GM13977 (cell line): ENCODE results near the gene NANOS1.

Source experiments
- DNase-seq: peaks from one replicate; pipeline ENCODE4 v3.0.0; 2012; ENCODE audit warnings: low spot score
- CTCF ChIP-seq: IDR thresholded peaks from 2 replicates; pipeline ENCODE4 v1.5.1; 2012; ENCODE audit warnings: mild to moderate bottlenecking, control low read depth; ENCODE audit not compliant: insufficient read depth; ENCODE audit errors: extremely low read depth, missing control alignments
- in situ Hi-C: fragments of 300-500 bp; cut with MboI; formaldehyde crosslinking; loops from one replicate; pipeline ENCODE4 v1.12.0; 2022; ENCODE audit warnings: low sequenced_read_pairs, low pct_unique_long_range_greater_than_20kb, mixed read lengths, inconsistent platforms; ENCODE audit not compliant: unreplicated experiment

Gene NANOS1

GRCh38 chr10:119006451-119007210 is 22.9 kb upstream of the NANOS1 start:
- in situ Hi-C loops: no loop called here
- DNase-seq: no peak
- TF ChIP-seq CTCF: no peak

- no peak for TF ChIP-seq CTCF
- in situ Hi-C loops: no loop called here
- no peak for DNase-seq
Observed at GRCh38 chr10:119007211-119007574, 22.3 kb upstream of the NANOS1 start.

- in situ Hi-C loops: no loop called here
- DNase-seq: no peak
- TF ChIP-seq CTCF: no peak
Observed at GRCh38 chr10:119020627-119020946, 8.9 kb upstream of the NANOS1 start.

GRCh38 chr10:119022846-119023552 is 6.5 kb upstream of the NANOS1 start:
- in situ Hi-C loops: no loop called here
- DNase-seq: no peak
- TF ChIP-seq CTCF: no peak

GRCh38 chr10:119023553-119023868 is 6.0 kb upstream of the NANOS1 start:
- no peak for TF ChIP-seq CTCF
- no peak for DNase-seq
- in situ Hi-C loops: no loop called here

- DNase-seq: no peak
- in situ Hi-C loops: no loop called here
- no peak for TF ChIP-seq CTCF
Observed at GRCh38 chr10:119024882-119025281, 4.6 kb upstream of the NANOS1 start.
